HG02759 (cell line): ENCODE results near the gene CDC42SE1.
A peak's percentile ranks its signal among the peaks of the same experiment; 100 is the strongest.

Source experiments
- ATAC-seq: cut with Tn5 transposase; IDR thresholded peaks from one replicate; pipeline ENCODE4 v1.9.1; 2021; ENCODE audit warnings: mild to moderate bottlenecking, moderate library complexity; ENCODE audit not compliant: unreplicated experiment

Gene CDC42SE1

GRCh38 chr1:151009674-151010345 lies 49.6 kb downstream of the CDC42SE1 start:
- no peak for ATAC-seq

- ATAC-seq = no peak
Measured at GRCh38 chr1:151009206-151009587, 50.2 kb downstream of the CDC42SE1 start.

- ATAC-seq = peak; percentile 81
Measured at GRCh38 chr1:151008244-151009205, 50.9 kb downstream of the CDC42SE1 start, which contains the start of gene PRUNE1. Gene PRUNE1, plus strand, starts transcription at chr1:151008449. Its CDS starts 184 bp downstream, at chr1:151008633.

GRCh38 chr1:151007853-151008243 lies 51.6 kb downstream of the CDC42SE1 start:
- ATAC-seq = no peak

GRCh38 chr1:151006327-151007052 lies 52.9 kb downstream of the CDC42SE1 start, which contains the start of gene MINDY1:
Gene MINDY1, minus strand, starts transcription at chr1:151006902. Its CDS starts 4,285 bp downstream, at chr1:151002617.
- no peak for ATAC-seq

- ATAC-seq = no peak
Measured at GRCh38 chr1:151005729-151006319, 53.6 kb downstream of the CDC42SE1 start.

GRCh38 chr1:151003180-151003579 lies 56.2 kb downstream of the CDC42SE1 start:
- no peak for ATAC-seq

GRCh38 chr1:151002611-151003010 lies 56.8 kb downstream of the CDC42SE1 start:
- ATAC-seq = no peak

- ATAC-seq = no peak
Measured at GRCh38 chr1:151002051-151002450, 57.4 kb downstream of the CDC42SE1 start.

- no peak for ATAC-seq
Measured at GRCh38 chr1:151001602-151002001, 57.8 kb downstream of the CDC42SE1 start.
